OCI-LY1 (cell line): ENCODE results near the gene ARHGAP10.

Experiments
- H2AFZ ChIP-seq: fragments of 200-600 bp; sonication (generic), shearing (Covaris generic); 2 replicates; pipeline ENCODE4 v1.6.0; 2014; ENCODE audit warnings: antibody characterized with exemption, mild to moderate bottlenecking, low read length
- H3F3A ChIP-seq: fragments of 200-600 bp; sonication (generic), shearing (Covaris generic); 2 replicates; pipeline ENCODE4 v1.6.0; 2014; ENCODE audit warnings: mild to moderate bottlenecking, antibody characterized with exemption, low read length, moderate library complexity; ENCODE audit not compliant: insufficient read depth
- H3K27ac ChIP-seq: fragments of 200-600 bp; sonication (generic); 2 replicates; pipeline ENCODE4 v1.5.1; 2014; ENCODE audit warnings: low read length, mixed run types, mild to moderate bottlenecking, low read depth; ENCODE audit not compliant: poor library complexity, severe bottlenecking
- H3K27me3 ChIP-seq: fragments of 200-600 bp; sonication (generic); 2 replicates; pipeline ENCODE4 v1.6.0; 2014; ENCODE audit warnings: antibody characterized with exemption, mild to moderate bottlenecking, low read length, moderate library complexity; ENCODE audit not compliant: insufficient read depth
- H3K36me3 ChIP-seq: fragments of 200-600 bp; sonication (generic); 2 replicates; pipeline ENCODE4 v1.6.1; 2014; ENCODE audit warnings: mild to moderate bottlenecking, antibody characterized with exemption, low read length, moderate library complexity, mixed read lengths; ENCODE audit not compliant: insufficient read depth
- H3K4me1 ChIP-seq: fragments of 200-600 bp; sonication (generic); 2 replicates; pipeline ENCODE4 v1.5.1; 2014; ENCODE audit warnings: mild to moderate bottlenecking, low read length, moderate library complexity; ENCODE audit not compliant: insufficient read depth, severe bottlenecking
- H3K4me2 ChIP-seq: fragments of 200-600 bp; sonication (generic), shearing (Covaris generic); 2 replicates; pipeline ENCODE4 v1.6.1; 2014; ENCODE audit warnings: low read length
- H3K4me3 ChIP-seq: fragments of 200-600 bp; sonication (generic); 2 replicates; pipeline ENCODE4 v1.5.1; 2014; ENCODE audit warnings: low read length, low read depth, mild to moderate bottlenecking, mixed read lengths; ENCODE audit not compliant: poor library complexity, severe bottlenecking
- H3K79me2 ChIP-seq: fragments of 200-600 bp; shearing (Covaris generic); 2 replicates; pipeline ENCODE4 v1.6.1; 2016; ENCODE audit warnings: mixed run types, low read length, mixed read lengths; ENCODE audit not compliant: insufficient read depth
- H3K9ac ChIP-seq: fragments of 200-600 bp; sonication (generic), shearing (Covaris generic); 2 replicates; pipeline ENCODE4 v1.6.1; 2014; ENCODE audit warnings: mild to moderate bottlenecking, low read length, mixed read lengths
- H3K9me2 ChIP-seq: fragments of 200-600 bp; sonication (generic), shearing (Covaris generic); 2 replicates; pipeline ENCODE4 v1.6.1; 2014; ENCODE audit warnings: low read depth, mild to moderate bottlenecking, low read length, mixed read lengths
- H3K9me3 ChIP-seq: fragments of 200-600 bp; shearing (Covaris generic); 2 replicates; pipeline ENCODE4 v1.6.1; 2014; ENCODE audit warnings: low read length, mixed read lengths
- H4K20me1 ChIP-seq: fragments of 200-600 bp; sonication (generic), shearing (Covaris generic); 2 replicates; pipeline ENCODE4 v1.6.0; 2016; ENCODE audit warnings: mild to moderate bottlenecking, low read length; ENCODE audit not compliant: insufficient read depth
- EZH2 ChIP-seq: fragments of 200-600 bp; sonication (generic), shearing (Covaris generic); IDR thresholded peaks from 2 replicates; pipeline ENCODE4 v1.8.0; 2017; ENCODE audit warnings: borderline replicate concordance, mixed run types, mild to moderate bottlenecking, antibody characterized with exemption, low read length, moderate library complexity, mixed read lengths
- TF ChIP-seq, protein P1 (sequence below): fragments of 200-600 bp; sonication (generic), shearing (Covaris generic); IDR thresholded peaks from 2 replicates; pipeline ENCODE4 v1.5.1; 2017; ENCODE audit warnings: mild to moderate bottlenecking, antibody characterized with exemption, low read length, moderate library complexity, mixed read lengths

The ARHGAP10 gene

GRCh38 chr4:147831551-147832171 lies 99.8 kb downstream of the ARHGAP10 start:
- Histone ChIP-seq H3K9me3 (no peaks in the 10 kb centered on the region), H3K4me3 (no peak overlapping the region), H3K36me3 (no peaks in the 10 kb centered on the region), H3K4me2 (no peak overlapping the region), H4K20me1 (no peaks in the 10 kb centered on the region), H3K9me2 (no peaks in the 10 kb centered on the region), H3K9ac (no peak overlapping the region), H3F3A (no peaks in the 10 kb centered on the region), H3K27ac (no peak overlapping the region), H3K27me3 (no peaks in the 10 kb centered on the region), H2AFZ (no peak overlapping the region), H3K79me2 (no peaks in the 10 kb centered on the region), H3K4me1 (no peaks in the 10 kb centered on the region)
- TF ChIP-seq, protein P1, sequence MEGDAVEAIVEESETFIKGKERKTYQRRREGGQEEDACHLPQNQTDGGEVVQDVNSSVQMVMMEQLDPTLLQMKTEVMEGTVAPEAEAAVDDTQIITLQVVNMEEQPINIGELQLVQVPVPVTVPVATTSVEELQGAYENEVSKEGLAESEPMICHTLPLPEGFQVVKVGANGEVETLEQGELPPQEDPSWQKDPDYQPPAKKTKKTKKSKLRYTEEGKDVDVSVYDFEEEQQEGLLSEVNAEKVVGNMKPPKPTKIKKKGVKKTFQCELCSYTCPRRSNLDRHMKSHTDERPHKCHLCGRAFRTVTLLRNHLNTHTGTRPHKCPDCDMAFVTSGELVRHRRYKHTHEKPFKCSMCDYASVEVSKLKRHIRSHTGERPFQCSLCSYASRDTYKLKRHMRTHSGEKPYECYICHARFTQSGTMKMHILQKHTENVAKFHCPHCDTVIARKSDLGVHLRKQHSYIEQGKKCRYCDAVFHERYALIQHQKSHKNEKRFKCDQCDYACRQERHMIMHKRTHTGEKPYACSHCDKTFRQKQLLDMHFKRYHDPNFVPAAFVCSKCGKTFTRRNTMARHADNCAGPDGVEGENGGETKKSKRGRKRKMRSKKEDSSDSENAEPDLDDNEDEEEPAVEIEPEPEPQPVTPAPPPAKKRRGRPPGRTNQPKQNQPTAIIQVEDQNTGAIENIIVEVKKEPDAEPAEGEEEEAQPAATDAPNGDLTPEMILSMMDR, result no peak
- no peak for TF ChIP-seq EZH2

GRCh38 chr4:147833254-147833653 lies 101.4 kb downstream of the ARHGAP10 start:
- Histone ChIP-seq H3K9me2 (no peaks in the 10 kb centered on the region), H3K79me2 (no peaks in the 10 kb centered on the region), H3K27me3 (no peaks in the 10 kb centered on the region), H3K27ac (no peak overlapping the region), H2AFZ (no peak overlapping the region), H3K4me3 (no peak overlapping the region), H3K4me1 (no peaks in the 10 kb centered on the region), H4K20me1 (no peaks in the 10 kb centered on the region), H3F3A (no peaks in the 10 kb centered on the region), H3K36me3 (no peaks in the 10 kb centered on the region), H3K4me2 (no peak overlapping the region), H3K9ac (no peak overlapping the region), H3K9me3 (no peaks in the 10 kb centered on the region)
- TF ChIP-seq, protein P1, result no peak
- no peak for TF ChIP-seq EZH2

DNA sequence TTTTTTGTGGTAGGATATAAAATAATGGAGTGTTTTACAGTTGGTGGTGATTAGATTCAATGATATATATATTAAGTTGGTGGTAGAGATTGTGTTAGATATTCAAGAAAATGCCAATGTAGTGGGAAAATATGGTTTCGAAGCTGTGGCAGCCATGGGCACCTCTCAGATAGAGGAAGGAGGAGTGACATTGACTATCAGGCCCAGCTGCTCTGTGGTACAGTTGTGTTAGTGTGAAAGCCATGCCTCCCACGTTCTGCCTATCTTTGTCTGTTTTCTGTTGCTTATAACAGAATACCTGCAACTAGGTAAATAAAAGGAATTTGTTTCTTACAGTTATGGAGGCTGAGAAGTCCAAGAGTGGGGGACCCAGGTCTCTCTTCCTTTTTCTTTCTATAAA lies 101.9 kb downstream of the ARHGAP10 start:
- H3K4me2 ChIP-seq, result no peak overlapping the region

More for the DNA sequence above, 101.9 kb downstream of the ARHGAP10 start:
- H3F3A ChIP-seq, result no peaks in the 10 kb centered on the region
- no peaks in the 10 kb centered on the region for H3K9me2 ChIP-seq
- no peak overlapping the region for H3K4me3 ChIP-seq
- no peaks in the 10 kb centered on the region for H3K27me3 ChIP-seq
- no peaks in the 10 kb centered on the region for H3K4me1 ChIP-seq
- TF ChIP-seq, protein P1, result no peak
- no peak for TF ChIP-seq EZH2
- no peak overlapping the region for H2AFZ ChIP-seq
- no peaks in the 10 kb centered on the region for H3K9me3 ChIP-seq
- H3K9ac ChIP-seq, result no peak overlapping the region
- H3K36me3 ChIP-seq, result no peaks in the 10 kb centered on the region
- no peak overlapping the region for H3K27ac ChIP-seq
- no peaks in the 10 kb centered on the region for H4K20me1 ChIP-seq
- no peaks in the 10 kb centered on the region for H3K79me2 ChIP-seq
